Activated gamma-delta T cell treated with Interleukin-2 at 50 U/mL for 16 hours (primary cell): ENCODE results near the gene TMTC3.

Source experiments
- DNase-seq: peaks from one replicate; pipeline ENCODE4 v3.0.0-alpha.2; 2020

TMTC3 gene

GRCh38 chr12:88228720-88229119 is 86.6 kb downstream of the TMTC3 start:
- no peak for DNase-seq

GRCh38 chr12:88230271-88230670 is 88.2 kb downstream of the TMTC3 start:
- no peak for DNase-seq

GRCh38 chr12:88235183-88235833 is 93.2 kb downstream of the TMTC3 start:
- DNase-seq = no peak

- no peak for DNase-seq
Measured at GRCh38 chr12:88237954-88238353, 95.8 kb downstream of the TMTC3 start.

- no peak for DNase-seq
Measured at GRCh38 chr12:88238406-88238805, 96.3 kb downstream of the TMTC3 start.

- DNase-seq = no peak
Measured at GRCh38 chr12:88241862-88242570, 99.9 kb downstream of the TMTC3 start.

GRCh38 chr12:88242571-88242925 is 100.4 kb downstream of the TMTC3 start:
- no peak for DNase-seq

GRCh38 chr12:88242939-88243338 is 100.8 kb downstream of the TMTC3 start:
- DNase-seq = no peak

- DNase-seq = no peak
Measured at GRCh38 chr12:88243982-88244381, 101.9 kb downstream of the TMTC3 start.

GRCh38 chr12:88245905-88246304 is 103.8 kb downstream of the TMTC3 start:
- no peak for DNase-seq

- no peak for DNase-seq
Measured at GRCh38 chr12:88247241-88247643, 105.1 kb downstream of the TMTC3 start.

GRCh38 chr12:88248606-88249005 is 106.5 kb downstream of the TMTC3 start:
- no peak for DNase-seq
